WTC11 (cell line): ENCODE measurements around the gene SGMS1. TPM values are rescaled to one million over a fixed set of nuclear protein-coding genes. Genes with fewer than 3 reads are reported as not detected.

ENCODE experiments used
- ATAC-seq: fragments of 200-7000 bp; cut with Tn5 transposase; 2 replicates; pipeline ENCODE4 v1.10.0; 2021; ENCODE audit warnings: mild to moderate bottlenecking, moderate library complexity
- CTCF ChIA-PET: fragments of 300-600 bp; sonication (Branson Sonifier 250); formaldehyde crosslinking; loops from one replicate; lab custom pipeline; 2021; ENCODE audit warnings: antibody characterized with exemption; lab: Charles Lee
- POLR2A ChIA-PET: fragments of 350-600 bp; sonication (Branson Sonifier 250); formaldehyde crosslinking; loops from one replicate; lab custom pipeline; 2021; ENCODE audit warnings: antibody characterized with exemption; lab: Charles Lee
- DNase-seq: peaks from one replicate; pipeline ENCODE4 v3.0.0; 2021; ENCODE audit warnings: low spot score
- H3K27ac Mint-ChIP-seq: 2 replicates; pipeline ENCODE4 v1.8.0; 2021; ENCODE audit warnings: mixed read lengths
- H3K27me3 Mint-ChIP-seq: 2 replicates; pipeline ENCODE4 v1.8.0; 2021; ENCODE audit warnings: low read depth, mild to moderate bottlenecking, moderate library complexity, mixed read lengths
- H3K36me3 Mint-ChIP-seq: 2 replicates; pipeline ENCODE4 v1.8.0; 2021; ENCODE audit warnings: mixed read lengths
- H3K4me1 Mint-ChIP-seq: 2 replicates; pipeline ENCODE4 v1.8.0; 2022; ENCODE audit warnings: mixed read lengths
- H3K4me3 Mint-ChIP-seq: 2 replicates; pipeline ENCODE4 v1.8.0; 2021; ENCODE audit warnings: mild to moderate bottlenecking, moderate library complexity, mixed read lengths
- H3K9me3 Mint-ChIP-seq: 2 replicates; pipeline ENCODE4 v1.8.0; 2021; ENCODE audit warnings: mixed read lengths
- ATF1 ChIP-seq: sonication (generic); formaldehyde crosslinking; IDR thresholded peaks from 2 replicates; pipeline ENCODE4 v1.8.1; 2023; ENCODE audit warnings: mild to moderate bottlenecking, moderate library complexity, missing genetic modification reagents
- ELF4 ChIP-seq: sonication (generic); formaldehyde crosslinking; IDR thresholded peaks from 2 replicates; pipeline ENCODE4 v1.8.1; 2022; ENCODE audit warnings: low read depth, mild to moderate bottlenecking, moderate library complexity, missing genetic modification reagents
- GRHL2 ChIP-seq: fragments of 250-450 bp; sonication (Bioruptor Pico); IDR thresholded peaks from 2 replicates; pipeline ENCODE4 v1.8.0; 2022; ENCODE audit warnings: mild to moderate bottlenecking, moderate library complexity; ENCODE audit not compliant: insufficient replicate concordance, severe bottlenecking
- GTF2I ChIP-seq: fragments of 250-450 bp; sonication (Bioruptor Pico); conservative IDR thresholded peaks from 2 replicates; pipeline ENCODE4 v1.4.0; 2021; ENCODE audit warnings: mild to moderate bottlenecking
- JUN ChIP-seq: sonication (generic); formaldehyde crosslinking; IDR thresholded peaks from 2 replicates; pipeline ENCODE4 v1.8.0; 2023; ENCODE audit warnings: mild to moderate bottlenecking, missing genetic modification reagents
- NFE2L1 ChIP-seq: sonication (generic); formaldehyde crosslinking; IDR thresholded peaks from 2 replicates; pipeline ENCODE4 v1.8.1; 2023; ENCODE audit warnings: missing genetic modification reagents
- OVOL2 ChIP-seq: fragments of 250-450 bp; sonication (Bioruptor Pico); IDR thresholded peaks from 2 replicates; pipeline ENCODE4 v1.9.0; 2021; ENCODE audit warnings: mild to moderate bottlenecking, borderline replicate concordance
- PRRX2 ChIP-seq: fragments of 250-450 bp; sonication (Bioruptor Pico); IDR thresholded peaks from 2 replicates; pipeline ENCODE4 v1.8.0; 2021; ENCODE audit warnings: mild to moderate bottlenecking
- RELA ChIP-seq: sonication (generic); formaldehyde crosslinking; IDR thresholded peaks from 2 replicates; pipeline ENCODE4 v1.8.1; 2022; ENCODE audit warnings: missing genetic modification reagents, mild to moderate bottlenecking, borderline replicate concordance
- ZNF317 ChIP-seq: sonication (generic); formaldehyde crosslinking; IDR thresholded peaks from 2 replicates; pipeline ENCODE4 v1.8.1; 2023; ENCODE audit warnings: low read depth, mild to moderate bottlenecking, moderate library complexity, missing genetic modification reagents, borderline replicate concordance
- total RNA-seq: library from RNA; stranded (reverse); gene quantifications from 3 replicates; pipeline ENCODE4 v1.2.3, GENCODE V29; 2021
- TF ChIP-seq, protein P1 (sequence below): fragments of 250-450 bp; sonication (Bioruptor Pico); IDR thresholded peaks from 2 replicates; pipeline ENCODE4 v1.9.0; 2021; ENCODE audit warnings: mild to moderate bottlenecking
- TF ChIP-seq, protein P2 (sequence below): sonication (generic); formaldehyde crosslinking; conservative IDR thresholded peaks from 2 replicates; pipeline ENCODE4 v1.8.1; 2023; ENCODE audit warnings: mild to moderate bottlenecking, low read depth, missing genetic modification reagents, moderate library complexity
- TF ChIP-seq, protein P3 (sequence below): sonication (generic); formaldehyde crosslinking; IDR thresholded peaks from 2 replicates; pipeline ENCODE4 v1.8.0; 2023; ENCODE audit warnings: missing genetic modification reagents, mild to moderate bottlenecking, borderline replicate concordance
- TF ChIP-seq, protein P4 (sequence below): sonication (generic); formaldehyde crosslinking; IDR thresholded peaks from 2 replicates; pipeline ENCODE4 v1.8.1; 2022; ENCODE audit warnings: mild to moderate bottlenecking, moderate library complexity, missing genetic modification reagents
- TF ChIP-seq, protein P5 (sequence below): sonication (generic); formaldehyde crosslinking; IDR thresholded peaks from 2 replicates; pipeline ENCODE4 v1.8.0; 2022; ENCODE audit warnings: mild to moderate bottlenecking, missing genetic modification reagents

SGMS1 gene
- total RNA-seq, 1 experiment from 2014 or later: 13.2 TPM

DNA sequence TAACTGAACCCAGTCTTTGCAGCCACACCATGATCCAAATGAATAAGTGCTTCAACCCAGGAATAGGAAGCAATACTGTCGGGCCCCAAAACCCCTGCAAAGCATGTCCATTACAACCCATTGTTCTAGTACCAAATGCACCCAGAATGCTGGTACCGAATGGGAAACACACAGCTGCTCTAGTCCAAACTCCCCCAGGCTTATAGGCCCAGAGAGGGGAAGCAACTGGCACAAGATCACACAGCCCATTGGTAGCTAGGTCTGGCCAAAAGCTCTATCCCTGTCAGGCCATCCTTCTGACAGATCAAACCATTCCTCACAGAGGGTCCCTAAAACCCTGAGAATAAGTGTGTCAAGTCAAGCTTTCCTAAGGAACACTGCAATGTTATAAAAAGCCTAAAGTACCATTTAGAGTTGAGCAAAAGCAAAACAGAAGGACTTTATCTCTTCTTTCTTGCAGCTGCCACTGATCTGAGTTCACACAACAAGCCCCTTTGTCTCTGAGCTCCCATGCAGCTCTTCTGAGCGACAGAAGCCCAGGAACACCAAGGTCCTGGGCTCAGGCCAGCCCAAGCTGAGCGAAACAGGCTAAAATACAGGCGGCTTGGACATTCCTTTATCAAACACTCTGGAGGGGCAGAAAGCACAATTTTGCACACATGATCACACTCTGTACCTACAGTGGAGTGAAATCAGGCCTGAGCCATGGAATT is 116.7 kb downstream of the SGMS1 start:
- Mint-ChIP-seq H3K27me3 (no peaks in the 10 kb centered on the region), H3K9me3 (no peaks in the 10 kb centered on the region), H3K27ac (no peak overlapping the region), H3K4me3 (no peak overlapping the region), H3K36me3 (no peaks in the 10 kb centered on the region), H3K4me1 (peaks cover 50% of the 10 kb centered on the region)
- no peak for DNase-seq
- ChIA-PET POLR2A (interaction anchor here (1.3 kb wide), 1 partner anchor 16 kb away, joined by 3 read pairs; no protein-coding TSS in a partner anchor), CTCF (interaction anchor here (1.0 kb wide), 1 partner anchor 232 kb away, joined by 3 read pairs; no protein-coding TSS in a partner anchor)
- ATAC-seq: 0 out of 2 replicates have a peak, but pooled peaks have one; percentile 14
- TF ChIP-seq JUN: no peak
- TF ChIP-seq, protein P1, sequence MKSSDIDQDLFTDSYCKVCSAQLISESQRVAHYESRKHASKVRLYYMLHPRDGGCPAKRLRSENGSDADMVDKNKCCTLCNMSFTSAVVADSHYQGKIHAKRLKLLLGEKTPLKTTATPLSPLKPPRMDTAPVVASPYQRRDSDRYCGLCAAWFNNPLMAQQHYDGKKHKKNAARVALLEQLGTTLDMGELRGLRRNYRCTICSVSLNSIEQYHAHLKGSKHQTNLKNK (CRISPR knock-in tag): no peak
- no peak for TF ChIP-seq OVOL2 (CRISPR knock-in tag)
- TF ChIP-seq GTF2I (CRISPR knock-in tag): peak; percentile 51; the same call in 1 of the 2 replicates
- TF ChIP-seq NFE2L1 (CRISPR knock-in tag): no peak

DNA sequence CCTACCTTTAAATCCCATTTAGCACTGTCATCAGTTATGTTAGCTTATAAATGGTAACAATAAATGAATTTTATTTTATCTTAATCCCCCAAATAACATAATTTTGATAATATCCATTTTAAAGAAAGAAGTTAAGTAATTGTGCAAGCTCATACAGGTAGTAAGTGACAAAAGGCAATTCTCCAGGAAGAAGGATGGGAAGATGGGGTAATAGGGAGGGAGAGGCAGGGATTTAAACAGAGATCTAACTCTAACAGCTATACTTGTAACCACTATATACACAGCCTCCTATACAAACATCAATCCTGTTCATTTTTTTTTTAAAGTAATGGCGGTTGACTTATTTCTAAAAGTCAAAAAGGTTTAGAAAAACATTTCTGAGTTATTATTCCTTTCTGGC is 119.4 kb downstream of the SGMS1 start:
- Mint-ChIP-seq H3K36me3 (no peaks in the 10 kb centered on the region), H3K27me3 (no peaks in the 10 kb centered on the region), H3K9me3 (no peaks in the 10 kb centered on the region), H3K4me1 (peaks cover 47% of the 10 kb centered on the region), H3K4me3 (no peak overlapping the region), H3K27ac (no peak overlapping the region)
- POLR2A ChIA-PET: no interaction called here
- ATAC-seq (no peak), DNase-seq (no peak)
- CTCF ChIA-PET: interaction anchor here (0.7 kb wide), 1 partner anchor 136 kb away, joined by 3 read pairs; no protein-coding TSS in a partner anchor
- TF ChIP-seq, protein P2, sequence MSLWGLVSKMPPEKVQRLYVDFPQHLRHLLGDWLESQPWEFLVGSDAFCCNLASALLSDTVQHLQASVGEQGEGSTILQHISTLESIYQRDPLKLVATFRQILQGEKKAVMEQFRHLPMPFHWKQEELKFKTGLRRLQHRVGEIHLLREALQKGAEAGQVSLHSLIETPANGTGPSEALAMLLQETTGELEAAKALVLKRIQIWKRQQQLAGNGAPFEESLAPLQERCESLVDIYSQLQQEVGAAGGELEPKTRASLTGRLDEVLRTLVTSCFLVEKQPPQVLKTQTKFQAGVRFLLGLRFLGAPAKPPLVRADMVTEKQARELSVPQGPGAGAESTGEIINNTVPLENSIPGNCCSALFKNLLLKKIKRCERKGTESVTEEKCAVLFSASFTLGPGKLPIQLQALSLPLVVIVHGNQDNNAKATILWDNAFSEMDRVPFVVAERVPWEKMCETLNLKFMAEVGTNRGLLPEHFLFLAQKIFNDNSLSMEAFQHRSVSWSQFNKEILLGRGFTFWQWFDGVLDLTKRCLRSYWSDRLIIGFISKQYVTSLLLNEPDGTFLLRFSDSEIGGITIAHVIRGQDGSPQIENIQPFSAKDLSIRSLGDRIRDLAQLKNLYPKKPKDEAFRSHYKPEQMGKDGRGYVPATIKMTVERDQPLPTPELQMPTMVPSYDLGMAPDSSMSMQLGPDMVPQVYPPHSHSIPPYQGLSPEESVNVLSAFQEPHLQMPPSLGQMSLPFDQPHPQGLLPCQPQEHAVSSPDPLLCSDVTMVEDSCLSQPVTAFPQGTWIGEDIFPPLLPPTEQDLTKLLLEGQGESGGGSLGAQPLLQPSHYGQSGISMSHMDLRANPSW: no peak
- TF ChIP-seq ELF4 (no peak), RELA (no peak), GRHL2 (CRISPR knock-in tag) (no peak), ATF1 (CRISPR knock-in tag) (no peak), ZNF317 (CRISPR knock-in tag) (no peak), PRRX2 (CRISPR knock-in tag) (no peak)
- TF ChIP-seq, protein P3, sequence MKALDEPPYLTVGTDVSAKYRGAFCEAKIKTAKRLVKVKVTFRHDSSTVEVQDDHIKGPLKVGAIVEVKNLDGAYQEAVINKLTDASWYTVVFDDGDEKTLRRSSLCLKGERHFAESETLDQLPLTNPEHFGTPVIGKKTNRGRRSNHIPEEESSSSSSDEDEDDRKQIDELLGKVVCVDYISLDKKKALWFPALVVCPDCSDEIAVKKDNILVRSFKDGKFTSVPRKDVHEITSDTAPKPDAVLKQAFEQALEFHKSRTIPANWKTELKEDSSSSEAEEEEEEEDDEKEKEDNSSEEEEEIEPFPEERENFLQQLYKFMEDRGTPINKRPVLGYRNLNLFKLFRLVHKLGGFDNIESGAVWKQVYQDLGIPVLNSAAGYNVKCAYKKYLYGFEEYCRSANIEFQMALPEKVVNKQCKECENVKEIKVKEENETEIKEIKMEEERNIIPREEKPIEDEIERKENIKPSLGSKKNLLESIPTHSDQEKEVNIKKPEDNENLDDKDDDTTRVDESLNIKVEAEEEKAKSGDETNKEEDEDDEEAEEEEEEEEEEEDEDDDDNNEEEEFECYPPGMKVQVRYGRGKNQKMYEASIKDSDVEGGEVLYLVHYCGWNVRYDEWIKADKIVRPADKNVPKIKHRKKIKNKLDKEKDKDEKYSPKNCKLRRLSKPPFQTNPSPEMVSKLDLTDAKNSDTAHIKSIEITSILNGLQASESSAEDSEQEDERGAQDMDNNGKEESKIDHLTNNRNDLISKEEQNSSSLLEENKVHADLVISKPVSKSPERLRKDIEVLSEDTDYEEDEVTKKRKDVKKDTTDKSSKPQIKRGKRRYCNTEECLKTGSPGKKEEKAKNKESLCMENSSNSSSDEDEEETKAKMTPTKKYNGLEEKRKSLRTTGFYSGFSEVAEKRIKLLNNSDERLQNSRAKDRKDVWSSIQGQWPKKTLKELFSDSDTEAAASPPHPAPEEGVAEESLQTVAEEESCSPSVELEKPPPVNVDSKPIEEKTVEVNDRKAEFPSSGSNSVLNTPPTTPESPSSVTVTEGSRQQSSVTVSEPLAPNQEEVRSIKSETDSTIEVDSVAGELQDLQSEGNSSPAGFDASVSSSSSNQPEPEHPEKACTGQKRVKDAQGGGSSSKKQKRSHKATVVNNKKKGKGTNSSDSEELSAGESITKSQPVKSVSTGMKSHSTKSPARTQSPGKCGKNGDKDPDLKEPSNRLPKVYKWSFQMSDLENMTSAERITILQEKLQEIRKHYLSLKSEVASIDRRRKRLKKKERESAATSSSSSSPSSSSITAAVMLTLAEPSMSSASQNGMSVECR (CRISPR knock-in tag): no peak
- TF ChIP-seq, protein P4, sequence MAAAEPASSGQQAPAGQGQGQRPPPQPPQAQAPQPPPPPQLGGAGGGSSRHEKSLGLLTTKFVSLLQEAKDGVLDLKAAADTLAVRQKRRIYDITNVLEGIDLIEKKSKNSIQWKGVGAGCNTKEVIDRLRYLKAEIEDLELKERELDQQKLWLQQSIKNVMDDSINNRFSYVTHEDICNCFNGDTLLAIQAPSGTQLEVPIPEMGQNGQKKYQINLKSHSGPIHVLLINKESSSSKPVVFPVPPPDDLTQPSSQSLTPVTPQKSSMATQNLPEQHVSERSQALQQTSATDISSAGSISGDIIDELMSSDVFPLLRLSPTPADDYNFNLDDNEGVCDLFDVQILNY (CRISPR knock-in tag): no peak
- TF ChIP-seq, protein P5, sequence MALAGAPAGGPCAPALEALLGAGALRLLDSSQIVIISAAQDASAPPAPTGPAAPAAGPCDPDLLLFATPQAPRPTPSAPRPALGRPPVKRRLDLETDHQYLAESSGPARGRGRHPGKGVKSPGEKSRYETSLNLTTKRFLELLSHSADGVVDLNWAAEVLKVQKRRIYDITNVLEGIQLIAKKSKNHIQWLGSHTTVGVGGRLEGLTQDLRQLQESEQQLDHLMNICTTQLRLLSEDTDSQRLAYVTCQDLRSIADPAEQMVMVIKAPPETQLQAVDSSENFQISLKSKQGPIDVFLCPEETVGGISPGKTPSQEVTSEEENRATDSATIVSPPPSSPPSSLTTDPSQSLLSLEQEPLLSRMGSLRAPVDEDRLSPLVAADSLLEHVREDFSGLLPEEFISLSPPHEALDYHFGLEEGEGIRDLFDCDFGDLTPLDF: no peak
